ENCODE measurements around the gene NOP56.

The NOP56 gene

DNA sequence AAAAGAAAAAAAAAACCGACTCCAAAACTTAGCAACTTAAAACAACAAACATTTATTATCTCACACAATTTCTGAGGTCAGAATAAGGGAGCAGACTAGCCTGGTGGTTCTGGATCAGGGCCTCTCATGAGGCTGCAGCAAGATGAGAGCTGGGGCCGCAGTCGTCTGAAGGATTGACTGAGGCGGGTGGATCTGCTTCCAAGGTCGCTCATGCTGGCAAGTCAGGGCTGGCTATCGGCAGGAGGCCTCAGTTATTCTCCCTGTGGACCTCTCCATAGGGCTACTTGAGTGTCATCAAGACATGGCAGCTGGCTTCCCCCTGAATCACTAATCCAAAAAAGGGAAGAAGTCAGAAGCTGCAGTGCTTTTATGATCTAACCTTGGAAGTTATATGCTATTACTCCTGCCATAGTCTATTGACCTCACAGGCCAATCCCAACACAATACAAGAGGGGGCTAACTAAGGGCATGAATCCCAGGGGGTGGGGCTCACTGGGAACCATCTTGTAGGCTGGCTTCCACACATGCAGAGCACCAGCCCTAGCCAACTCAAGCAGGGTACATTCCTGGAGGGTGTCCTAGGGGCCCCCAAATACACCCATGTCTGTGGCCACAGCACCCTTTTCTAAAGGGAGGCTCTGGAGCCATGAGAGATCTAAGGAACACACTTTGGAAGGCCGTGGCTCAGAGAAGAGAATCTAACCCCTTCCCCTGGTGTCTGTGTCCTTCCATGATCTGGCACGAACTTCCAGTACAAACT, 51.5 kb downstream of the NOP56 start:
- no peak for DNase-seq

DNA sequence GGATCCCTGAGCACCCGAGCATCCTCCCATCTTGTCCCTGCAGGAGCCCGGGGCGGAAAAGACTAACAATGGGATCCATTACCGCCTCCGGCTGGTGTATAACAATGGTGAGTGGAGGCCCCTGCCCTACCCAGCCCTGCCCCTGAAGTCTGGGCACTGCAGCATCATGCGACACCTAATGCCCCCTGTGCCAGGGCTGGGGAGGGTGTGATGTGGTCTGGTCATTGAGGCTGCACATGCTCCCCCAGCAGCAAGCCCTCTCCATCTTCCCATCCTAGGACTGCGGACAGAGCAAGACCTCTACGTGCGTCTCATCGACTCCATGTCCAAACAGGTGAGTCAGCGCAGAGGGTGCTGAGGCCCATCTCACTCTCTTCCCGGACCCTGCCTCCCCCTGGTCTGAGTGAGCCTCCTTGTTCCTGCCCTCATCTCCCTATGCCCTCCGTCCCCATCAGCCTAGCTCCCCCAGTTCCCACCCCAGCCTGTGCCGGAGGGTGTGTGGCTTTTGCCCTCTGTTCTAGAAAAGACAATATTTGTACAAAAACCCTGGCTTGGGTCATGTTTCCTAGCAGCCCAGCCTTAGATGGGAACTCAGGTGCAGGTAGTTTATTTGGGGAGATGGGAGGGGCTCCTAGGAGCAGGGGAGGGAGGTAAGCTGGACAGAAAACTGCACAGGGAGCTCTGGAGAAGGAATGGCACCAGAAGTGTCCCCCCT, 53.7 kb downstream of the NOP56 start:
- no peak for DNase-seq

GRCh38 chr20:2706688-2707352, 54.4 kb downstream of the NOP56 start:
- DNase-seq, result no peak

DNA sequence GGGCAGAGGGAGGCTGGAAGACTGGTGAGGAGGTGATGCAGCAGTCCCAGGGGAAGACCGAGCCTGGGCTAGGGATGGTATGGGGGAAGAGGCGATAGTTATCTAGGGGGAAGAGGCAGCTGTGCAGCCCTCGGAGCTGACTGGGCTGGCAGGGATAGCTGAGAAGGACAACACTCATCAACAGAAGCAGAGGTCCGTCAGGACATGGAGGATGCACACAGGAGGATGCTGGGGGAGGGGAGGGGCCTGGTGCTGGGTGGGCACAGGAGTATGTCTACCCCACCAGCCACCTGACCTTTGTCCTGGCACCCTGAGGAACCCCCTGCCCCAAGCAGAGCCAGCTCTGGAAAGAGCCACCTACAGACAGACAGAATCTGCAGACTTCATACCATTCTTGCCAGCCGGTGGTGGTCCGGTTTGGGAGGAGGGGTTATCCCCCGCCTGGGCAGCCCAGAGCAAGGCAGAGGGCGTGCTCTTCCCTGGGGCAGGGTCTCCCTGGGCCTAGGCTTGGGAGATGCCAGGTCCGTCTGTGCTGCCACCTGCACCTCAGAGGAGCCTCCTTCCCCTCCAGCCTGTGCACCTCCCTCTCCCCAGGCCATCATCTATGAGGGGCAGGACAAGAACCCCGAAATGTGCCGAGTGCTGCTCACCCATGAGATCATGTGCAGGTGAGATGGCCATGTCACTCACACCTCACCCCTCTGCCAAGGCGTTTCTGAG, 55.1 kb downstream of the NOP56 start:
- peak in 1 of 3 experiments; percentile 41 for DNase-seq

Data from NCI-H1417 (cell line).